NCI-H2081 treated with DMSO at 0.1 percent for 48 hours (cell line): ENCODE results near the gene ALDH4A1.

Experiments used
- DNase-seq: peaks from one replicate; lab custom pipeline; 2025; lab: John Stamatoyannopoulos, UW

Gene ALDH4A1

DNA sequence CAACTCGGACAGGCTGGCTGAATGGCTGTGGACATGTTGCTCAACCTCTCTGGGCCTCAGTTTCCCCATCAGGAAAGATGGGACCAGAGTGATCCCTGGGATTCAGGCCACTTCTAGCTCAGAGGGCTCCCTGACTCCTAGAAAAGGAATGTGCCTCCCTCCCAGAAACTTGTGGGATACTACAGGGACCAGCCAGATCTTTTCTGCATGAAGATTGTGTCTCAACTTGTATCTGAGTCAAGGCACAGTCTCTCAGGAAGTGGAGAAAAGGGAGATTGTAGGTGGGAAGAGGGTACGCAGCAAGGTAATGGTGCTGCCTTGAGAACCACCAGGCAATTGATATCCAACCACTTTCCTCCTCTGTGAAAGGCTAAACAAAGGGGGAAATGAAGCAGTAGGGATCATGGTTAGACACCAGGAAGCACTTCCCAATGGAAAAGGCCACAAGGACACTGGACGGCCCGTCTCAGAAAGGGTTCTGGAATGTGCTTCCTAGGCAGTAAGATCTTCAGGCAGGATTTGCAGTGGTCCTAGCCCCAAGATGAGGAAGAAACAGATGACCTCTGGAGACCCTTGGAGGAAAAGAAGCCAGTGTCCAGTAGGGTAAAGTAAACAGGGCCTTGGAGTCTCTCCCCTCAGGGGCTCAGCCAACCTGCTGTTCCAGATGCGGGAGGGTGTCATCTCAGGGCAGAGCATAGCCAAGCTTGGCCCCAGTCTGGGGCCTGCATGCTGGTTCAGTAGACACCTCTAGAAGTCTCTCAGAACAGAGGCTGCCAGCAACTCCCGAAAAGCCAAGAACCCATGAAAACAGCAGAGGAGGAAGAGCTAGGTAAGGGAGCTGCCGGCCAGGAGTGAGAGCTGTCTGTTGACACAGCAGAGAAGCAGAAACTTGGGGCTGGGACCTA is 37.3 kb upstream of the ALDH4A1 start:
- DNase-seq: no peak

DNA sequence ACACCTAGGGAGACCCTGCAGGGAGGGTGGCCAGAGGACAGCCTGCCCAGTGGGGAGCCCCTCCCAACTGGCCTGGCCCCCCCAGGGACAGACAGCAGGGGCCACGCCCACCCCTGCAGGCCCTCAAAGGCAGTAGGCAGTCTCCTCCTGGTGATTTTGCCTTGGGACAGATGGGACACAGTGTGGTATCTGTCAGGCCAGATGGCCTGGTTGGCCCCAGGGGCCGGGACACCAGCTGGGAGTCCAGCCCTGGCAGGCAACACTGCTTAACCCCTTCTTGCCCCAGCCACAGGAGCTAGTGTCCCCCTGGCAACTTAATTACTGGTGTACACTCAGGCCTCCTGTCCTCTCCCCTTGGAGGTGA is 36.3 kb upstream of the ALDH4A1 start:
- no peak for DNase-seq

GRCh38 chr1:18938008-18938706 is 35.8 kb upstream of the ALDH4A1 start:
- DNase-seq: no peak

DNA sequence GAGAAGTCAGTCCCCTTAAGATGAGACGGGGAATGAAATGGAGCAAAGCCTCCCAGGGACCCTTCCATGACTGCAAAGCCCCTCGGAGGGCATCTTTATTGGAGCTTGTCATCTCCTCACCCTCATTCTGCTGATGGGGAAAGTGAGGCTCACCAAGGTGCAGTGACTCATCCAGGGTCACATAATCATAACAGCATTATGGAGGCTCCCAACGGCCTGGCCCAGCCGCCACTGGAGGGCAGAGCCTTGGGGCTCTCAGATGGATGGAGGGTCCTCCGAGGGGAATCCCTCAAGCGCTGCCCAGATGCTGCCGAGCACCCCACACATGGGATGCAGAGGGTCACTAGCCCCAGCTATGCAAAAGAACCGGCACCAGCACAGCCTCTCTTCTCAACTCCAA is 35.2 kb upstream of the ALDH4A1 start:
- no peak for DNase-seq

GRCh38 chr1:18936814-18937481 is 34.6 kb upstream of the ALDH4A1 start:
- DNase-seq: no peak

DNA sequence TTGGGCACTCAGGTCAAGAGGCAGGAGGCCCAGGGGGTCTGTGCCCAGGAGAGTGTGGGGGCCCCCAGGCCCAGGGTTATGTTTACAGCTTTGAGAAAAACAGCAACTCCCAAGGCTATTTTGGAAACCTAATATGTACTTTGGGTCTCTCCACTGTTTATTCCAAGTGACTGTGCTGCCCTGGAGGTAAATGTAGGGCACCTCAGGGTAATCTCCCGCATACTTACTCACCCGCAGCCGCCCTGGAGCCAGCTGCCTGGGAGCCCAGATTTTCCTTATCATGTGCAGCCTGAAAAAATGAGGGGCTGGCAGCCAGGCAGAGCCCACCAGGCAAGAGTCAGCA is 34.1 kb upstream of the ALDH4A1 start:
- DNase-seq: no peak

- no peak for DNase-seq
Measured at GRCh38 chr1:18934205-18935000, 32.0 kb upstream of the ALDH4A1 start.

- DNase-seq: no peak
Measured at GRCh38 chr1:18932879-18933278, 30.5 kb upstream of the ALDH4A1 start.

DNA sequence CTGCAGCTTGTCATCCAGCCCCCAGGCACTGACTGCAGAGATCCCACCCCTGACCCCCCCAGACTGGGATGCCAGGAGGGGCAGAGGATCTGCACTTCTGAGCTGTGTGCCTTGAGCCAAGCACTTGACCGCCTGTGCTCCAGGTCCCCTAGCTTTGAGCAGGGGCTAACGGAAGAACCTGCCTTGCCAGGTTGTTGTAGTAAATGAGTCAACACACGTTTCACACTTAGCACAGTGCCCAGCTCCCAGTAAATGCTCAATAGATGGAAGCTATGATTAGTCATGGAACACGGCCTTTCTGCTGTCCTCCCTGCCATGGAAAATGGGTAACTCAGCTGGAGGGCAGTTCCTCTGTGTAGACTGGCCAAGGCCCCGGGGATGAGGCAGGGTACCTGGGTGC is 30.0 kb upstream of the ALDH4A1 start:
- DNase-seq: no peak

GRCh38 chr1:18931730-18932129 is 29.4 kb upstream of the ALDH4A1 start:
- no peak for DNase-seq

DNA sequence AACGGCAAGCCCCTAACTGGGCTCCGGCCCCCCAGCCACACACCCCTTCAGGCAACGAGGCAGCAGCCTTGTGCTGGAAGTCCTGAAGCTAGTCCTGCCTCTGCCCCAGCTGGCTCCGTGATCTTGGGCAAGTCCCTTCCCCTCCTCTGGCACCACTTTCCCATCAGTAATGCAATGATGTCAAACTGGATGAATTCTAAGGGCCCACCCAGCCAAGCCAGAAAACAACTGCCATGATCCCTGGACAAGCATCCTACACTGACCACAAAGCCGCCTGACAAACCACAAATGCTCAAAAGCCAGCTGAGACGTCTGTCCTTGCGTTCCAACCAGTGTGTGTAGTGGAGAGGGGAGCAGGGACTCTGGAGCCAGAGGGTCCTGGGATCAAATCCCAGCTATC is 27.3 kb upstream of the ALDH4A1 start:
- DNase-seq: no peak

DNA sequence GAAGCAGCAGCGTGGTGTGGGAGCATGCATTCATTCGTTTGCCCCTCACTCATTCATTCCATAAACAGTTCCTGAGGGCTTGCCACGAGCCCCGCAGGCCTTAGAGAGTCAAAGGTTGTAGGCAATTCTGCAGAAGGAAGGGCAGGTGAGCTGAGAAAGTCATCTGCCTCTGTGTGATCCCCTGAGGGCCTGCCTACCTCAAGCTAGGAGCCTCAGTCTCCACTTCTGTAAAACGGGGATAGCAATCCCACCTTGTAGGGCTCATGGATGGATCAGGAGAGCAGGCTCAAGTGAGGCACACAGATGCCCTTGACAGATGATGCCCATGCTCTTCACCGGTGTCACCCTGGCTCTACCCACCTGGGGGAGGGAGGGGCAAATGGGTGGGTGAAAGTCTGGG is 26.6 kb upstream of the ALDH4A1 start:
- no peak for DNase-seq

DNA sequence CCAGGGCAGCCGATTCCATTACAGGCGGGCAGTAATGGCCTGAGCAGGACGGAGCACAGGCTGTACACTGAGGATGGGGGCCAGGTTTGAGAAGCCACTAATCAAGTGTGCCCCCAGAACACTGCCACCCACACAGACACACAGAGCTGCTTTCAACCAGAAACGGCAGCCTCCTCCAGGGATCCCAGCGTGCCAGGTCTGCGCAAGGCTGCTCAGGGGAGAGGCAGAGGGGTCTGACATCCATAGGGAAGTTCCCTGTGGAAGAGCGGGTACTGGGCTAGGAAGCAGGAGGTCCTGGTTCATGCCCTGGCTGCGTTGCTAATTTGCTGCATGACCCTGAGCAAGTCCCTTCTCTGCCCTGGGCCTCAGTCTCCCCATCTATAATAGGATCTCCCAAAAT is 26.1 kb upstream of the ALDH4A1 start:
- no peak for DNase-seq

DNA sequence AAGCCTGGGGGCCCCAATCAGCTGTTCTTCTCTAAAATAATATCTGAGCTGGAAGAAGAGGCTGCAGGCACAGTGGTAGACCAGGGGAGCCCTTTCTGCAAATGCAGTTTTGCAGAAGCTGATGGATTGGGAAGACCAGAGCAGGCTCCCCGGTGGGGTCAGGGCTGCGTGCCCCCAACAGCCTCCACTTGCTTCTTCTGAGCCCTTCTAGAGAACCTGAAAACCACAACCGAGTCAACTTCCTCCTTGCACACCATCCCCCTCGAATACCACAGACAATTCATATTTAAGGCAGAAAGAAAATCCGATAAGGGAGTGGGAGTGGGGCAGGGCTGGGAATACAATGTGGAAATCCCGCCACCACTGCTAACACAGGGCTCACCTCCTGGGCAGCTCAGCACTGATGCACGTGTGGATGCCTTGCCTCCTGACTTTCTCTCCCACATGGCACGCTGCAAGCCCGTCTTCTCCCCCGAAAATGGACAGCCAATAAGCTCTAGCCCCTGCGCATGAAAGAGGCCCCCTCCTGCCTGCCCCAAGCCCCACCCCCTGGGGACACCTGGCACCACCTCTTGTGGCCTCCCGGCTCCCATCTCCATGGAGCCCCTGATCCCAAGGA is 25.4 kb upstream of the ALDH4A1 start:
- no peak for DNase-seq

DNA sequence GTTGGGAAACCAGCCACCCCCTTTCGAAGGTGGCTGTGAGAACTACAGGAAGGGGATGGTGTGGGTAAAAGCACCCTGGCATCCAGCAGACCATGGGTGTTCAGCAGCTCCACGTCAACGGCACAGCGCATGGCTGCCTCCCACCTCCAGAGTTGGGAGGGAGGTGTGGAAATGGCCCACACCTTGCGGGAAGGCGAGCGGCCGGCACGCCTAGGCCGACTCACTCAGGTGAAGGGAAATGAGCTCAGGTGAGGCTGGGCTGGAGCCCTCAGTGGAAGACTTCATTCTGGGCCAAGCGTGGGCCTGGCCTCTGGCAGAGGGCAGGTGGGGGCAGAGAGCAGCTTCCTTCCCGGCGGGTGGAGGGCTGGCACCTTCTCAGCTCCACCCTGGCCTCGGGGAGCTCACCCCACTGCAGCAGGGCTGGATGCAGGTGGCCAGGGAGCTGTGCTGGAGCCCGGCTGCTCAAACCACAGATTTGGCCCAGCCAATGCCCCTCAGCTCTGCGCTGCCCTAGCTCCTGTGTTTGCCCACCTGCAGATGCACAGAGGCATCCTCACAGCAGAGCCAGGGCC is 24.8 kb upstream of the ALDH4A1 start:
- DNase-seq: no peak

GRCh38 chr1:18926315-18927081 is 24.1 kb upstream of the ALDH4A1 start:
- DNase-seq: no peak

GRCh38 chr1:18925279-18925678 is 22.9 kb upstream of the ALDH4A1 start:
- DNase-seq: no peak

DNA sequence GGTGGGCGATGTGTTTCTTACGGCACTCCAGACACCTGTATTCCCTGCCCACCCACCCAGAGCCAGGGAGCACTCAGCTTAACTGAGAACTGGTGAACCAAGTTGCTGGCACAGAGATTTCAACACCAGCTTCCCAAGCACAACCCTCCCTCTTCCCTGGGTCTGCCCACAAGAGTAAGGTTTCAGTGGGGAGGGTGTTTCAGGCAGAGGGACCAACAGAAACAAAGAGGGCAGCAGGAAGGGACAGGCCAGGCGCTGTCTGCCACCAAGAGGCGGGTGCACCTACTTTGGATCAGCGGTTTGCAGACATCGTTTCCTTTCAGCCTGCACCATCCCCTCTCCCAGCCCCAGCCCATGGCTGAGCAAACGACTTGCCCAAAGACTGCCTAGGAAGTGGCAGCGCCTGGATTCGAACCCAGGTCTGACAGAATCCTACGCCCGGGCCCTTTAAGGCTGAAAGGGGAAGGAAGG is 21.9 kb upstream of the ALDH4A1 start:
- no peak for DNase-seq

GRCh38 chr1:18923756-18924211 is 21.4 kb upstream of the ALDH4A1 start:
- DNase-seq: no peak
